Measurements from ENCODE around the gene REN. TPM values are rescaled to one million over a fixed set of nuclear protein-coding genes. Genes with fewer than 3 reads are reported as not detected.

Gene REN
- total RNA-seq, 1 donor from 2014 or later: not detected

GRCh38 chr1:204146309-204146708, 19.8 kb downstream of the REN start:
- Mint-ChIP-seq H3K9me3 (ENCODE audit: unreplicated experiment) (peaks cover 6% of the 10 kb centered on the region), H3K27ac (ENCODE audit: unreplicated experiment) (no peak overlapping the region), H3K4me3 (ENCODE audit: unreplicated experiment) (no peak overlapping the region), H3K4me1 (ENCODE audit: low read depth, unreplicated experiment) (no peaks in the 10 kb centered on the region), H3K36me3 (ENCODE audit: low read depth, unreplicated experiment) (peaks cover 9% of the 10 kb centered on the region), H3K27me3 (ENCODE audit: low read depth, unreplicated experiment) (peaks cover 17% of the 10 kb centered on the region)
- Histone ChIP-seq H3K27ac (ENCODE audit: low read depth, low read length) (no peak overlapping the region), H3K9ac (ENCODE audit: low read length) (no peak overlapping the region), H3K79me2 (ENCODE audit: insufficient read depth, low read length) (no peaks in the 10 kb centered on the region), H4K20me1 (ENCODE audit: insufficient read depth, low read length) (no peaks in the 10 kb centered on the region), H3K27me3 (ENCODE audit: insufficient read depth, low read length) (no peaks in the 10 kb centered on the region), H3K4me1 (ENCODE audit: insufficient read depth, low read length) (peaks cover 2% of the 10 kb centered on the region), H3K36me3 (ENCODE audit: insufficient read depth, low read length) (no peaks in the 10 kb centered on the region), H3K9me3 (ENCODE audit: insufficient read depth, low read depth, low read length) (no peaks in the 10 kb centered on the region), H2AFZ (ENCODE audit: low read depth, low read length) (no peak overlapping the region), H3K4me3 (ENCODE audit: insufficient read depth, low read depth, low read length) (no peak overlapping the region), H3K4me2 (ENCODE audit: low read length) (no peak overlapping the region)
- FAIRE-seq (no peak), DNase-seq (ENCODE audit: low read depth) (no peak)
- TF ChIP-seq EZH2 (IDR thresholded peaks at IDR 0.05; ENCODE audit: insufficient read depth, low read length): no peak
- TF ChIP-seq CTCF (IDR thresholded peaks at IDR 0.05; ENCODE audit: insufficient read depth, low read depth, low read length): no peak

- no peaks in the 10 kb centered on the region for H3K4me1 ChIP-seq (ENCODE audit: insufficient read depth, low read length)
- no peak overlapping the region for H3K4me3 ChIP-seq (ENCODE audit: insufficient read depth, low read depth, low read length)
- FAIRE-seq: no peak
- no peak overlapping the region for H3K9ac ChIP-seq (ENCODE audit: low read length)
- Mint-ChIP-seq H3K36me3 (ENCODE audit: low read depth, unreplicated experiment) (peaks cover 12% of the 10 kb centered on the region), H3K4me3 (ENCODE audit: unreplicated experiment) (no peak overlapping the region), H3K27me3 (ENCODE audit: low read depth, unreplicated experiment) (peaks cover 21% of the 10 kb centered on the region), H3K4me1 (ENCODE audit: low read depth, unreplicated experiment) (no peaks in the 10 kb centered on the region), H3K9me3 (ENCODE audit: unreplicated experiment) (peaks cover 8% of the 10 kb centered on the region), H3K27ac (ENCODE audit: unreplicated experiment) (no peak overlapping the region)
- no peaks in the 10 kb centered on the region for H3K9me3 ChIP-seq (ENCODE audit: insufficient read depth, low read depth, low read length)
- no peaks in the 10 kb centered on the region for H4K20me1 ChIP-seq (ENCODE audit: insufficient read depth, low read length)
- TF ChIP-seq EZH2 (IDR thresholded peaks at IDR 0.05; ENCODE audit: insufficient read depth, low read length) (no peak), CTCF (IDR thresholded peaks at IDR 0.05; ENCODE audit: insufficient read depth, low read depth, low read length) (no peak)
- H3K27me3 ChIP-seq (ENCODE audit: insufficient read depth, low read length): no peaks in the 10 kb centered on the region
- H3K79me2 ChIP-seq (ENCODE audit: insufficient read depth, low read length): no peaks in the 10 kb centered on the region
- H2AFZ ChIP-seq (ENCODE audit: low read depth, low read length): no peak overlapping the region
- no peak for DNase-seq (ENCODE audit: low read depth)
- H3K36me3 ChIP-seq (ENCODE audit: insufficient read depth, low read length): no peaks in the 10 kb centered on the region
- H3K4me2 ChIP-seq (ENCODE audit: low read length): no peak overlapping the region
- no peak overlapping the region for H3K27ac ChIP-seq (ENCODE audit: low read depth, low read length)
Measured at GRCh38 chr1:204145033-204145504, 21.1 kb downstream of the REN start.

GRCh38 chr1:204143276-204144041, 22.7 kb downstream of the REN start:
- H3K4me1 ChIP-seq (ENCODE audit: insufficient read depth, low read length): no peaks in the 10 kb centered on the region
- Mint-ChIP-seq H3K4me3 (ENCODE audit: unreplicated experiment) (no peak overlapping the region), H3K36me3 (ENCODE audit: low read depth, unreplicated experiment) (peaks cover 18% of the 10 kb centered on the region), H3K4me1 (ENCODE audit: low read depth, unreplicated experiment) (no peaks in the 10 kb centered on the region), H3K9me3 (ENCODE audit: unreplicated experiment) (peaks cover 10% of the 10 kb centered on the region), H3K27ac (ENCODE audit: unreplicated experiment) (no peak overlapping the region), H3K27me3 (ENCODE audit: low read depth, unreplicated experiment) (peaks cover 23% of the 10 kb centered on the region)
- no peak overlapping the region for H3K4me2 ChIP-seq (ENCODE audit: low read length)
- no peak overlapping the region for H2AFZ ChIP-seq (ENCODE audit: low read depth, low read length)
- no peak for FAIRE-seq
- no peaks in the 10 kb centered on the region for H3K79me2 ChIP-seq (ENCODE audit: insufficient read depth, low read length)
- TF ChIP-seq EZH2 (IDR thresholded peaks at IDR 0.05; ENCODE audit: insufficient read depth, low read length) (no peak), CTCF (IDR thresholded peaks at IDR 0.05; ENCODE audit: insufficient read depth, low read depth, low read length) (no peak)
- no peaks in the 10 kb centered on the region for H3K27me3 ChIP-seq (ENCODE audit: insufficient read depth, low read length)
- no peak overlapping the region for H3K9ac ChIP-seq (ENCODE audit: low read length)
- no peaks in the 10 kb centered on the region for H3K36me3 ChIP-seq (ENCODE audit: insufficient read depth, low read length)
- H3K4me3 ChIP-seq (ENCODE audit: insufficient read depth, low read depth, low read length): no peak overlapping the region
- DNase-seq (ENCODE audit: low read depth): no peak
- H3K9me3 ChIP-seq (ENCODE audit: insufficient read depth, low read depth, low read length): no peaks in the 10 kb centered on the region
- no peaks in the 10 kb centered on the region for H4K20me1 ChIP-seq (ENCODE audit: insufficient read depth, low read length)
- no peak overlapping the region for H3K27ac ChIP-seq (ENCODE audit: low read depth, low read length)
